Hepatocyte (in vitro differentiated cells): ENCODE measurements around the gene SLC25A12. TPM values are rescaled to one million over a fixed set of nuclear protein-coding genes. Genes with fewer than 3 reads are reported as not detected.

Experiments used
- DNase-seq: peaks from one replicate; pipeline ENCODE4 v3.0.0-alpha.2; 2016; ENCODE audit warnings: low spot score
- H2AFZ ChIP-seq: fragments of 200-600 bp; sonication (generic); 2 replicates; pipeline ENCODE4 v1.6.0; 2016; ENCODE audit warnings: antibody characterized with exemption, mild to moderate bottlenecking
- H3K27ac ChIP-seq: fragments of 200-600 bp; sonication (generic); 2 replicates; pipeline ENCODE4 v1.5.1; 2016; ENCODE audit warnings: mild to moderate bottlenecking
- H3K27me3 ChIP-seq: fragments of 200-600 bp; sonication (generic); 2 replicates; pipeline ENCODE4 v1.6.1; 2016
- H3K36me3 ChIP-seq: fragments of 200-600 bp; sonication (generic); replicated peaks from 2 replicates; pipeline ENCODE4 v1.5.1; 2016; ENCODE audit warnings: low read depth; ENCODE audit not compliant: insufficient read depth
- H3K4me1 ChIP-seq: fragments of 200-600 bp; sonication (generic); 2 replicates; pipeline ENCODE4 v1.5.1; 2016; ENCODE audit warnings: mild to moderate bottlenecking, moderate library complexity; ENCODE audit not compliant: insufficient read depth
- H3K4me2 ChIP-seq: fragments of 200-600 bp; sonication (generic); 2 replicates; pipeline ENCODE4 v1.6.0; 2016
- H3K4me3 ChIP-seq: fragments of 200-600 bp; sonication (generic); 2 replicates; pipeline ENCODE4 v1.5.1; 2016; ENCODE audit warnings: mild to moderate bottlenecking
- H3K79me2 ChIP-seq: fragments of 200-600 bp; sonication (generic); 2 replicates; pipeline ENCODE4 v1.6.0; 2017; ENCODE audit warnings: mild to moderate bottlenecking
- H3K9me2 ChIP-seq: fragments of 200-600 bp; sonication (generic); replicated peaks from 2 replicates; pipeline ENCODE4 v1.6.0; 2017; ENCODE audit warnings: mild to moderate bottlenecking; ENCODE audit not compliant: insufficient read depth
- H3K9me3 ChIP-seq: fragments of 200-600 bp; sonication (generic); 2 replicates; pipeline ENCODE4 v1.5.1; 2016; ENCODE audit warnings: low read depth, mild to moderate bottlenecking
- H4K20me1 ChIP-seq: fragments of 200-600 bp; sonication (generic); 2 replicates; pipeline ENCODE4 v1.6.0; 2016; ENCODE audit warnings: mild to moderate bottlenecking; ENCODE audit not compliant: insufficient read depth, poor library complexity, severe bottlenecking
- CTCF ChIP-seq: fragments of 200-600 bp; sonication (generic); IDR thresholded peaks from 2 replicates; pipeline ENCODE4 v1.5.1; 2016; ENCODE audit warnings: antibody characterized with exemption, mild to moderate bottlenecking; ENCODE audit not compliant: poor library complexity
- EZH2 ChIP-seq: fragments of 200-600 bp; sonication (generic); IDR thresholded peaks from 2 replicates; pipeline ENCODE4 v1.6.1; 2016; ENCODE audit warnings: antibody characterized with exemption, mild to moderate bottlenecking, borderline replicate concordance
- EZH2phosphoT487 ChIP-seq: fragments of 200-600 bp; sonication (generic); IDR thresholded peaks from one replicate; pipeline ENCODE4 v1.6.1; 2018; ENCODE audit warnings: antibody characterized with exemption, mild to moderate bottlenecking, low read depth, moderate library complexity; ENCODE audit not compliant: unreplicated experiment, severe bottlenecking
- WGBS: methylation state at CpG from one replicate; pipeline ENCODE4 v1.1.6; 2016; ENCODE audit warnings: low lambda C conversion rate; ENCODE audit errors: missing lambda C conversion rate; 5-methylcytosine and 5-hydroxymethylcytosine counted together
- polyA plus RNA-seq: library from polyadenylated mRNA; unstranded; fragments of >200 nt; fragmentation: Nextera tagmentation; extraction: Ambion mirVana; gene quantifications from 2 replicates; pipeline ENCODE4 v1.2.1, GENCODE V29; 2016
- total RNA-seq: library from RNA; depleted of rRNA; stranded (reverse); fragments of >200 nt; gene quantifications from 2 replicates; pipeline ENCODE4 v1.2.3, GENCODE V29; 2014

The SLC25A12 gene
- total and polyA plus RNA-seq, 2 experiments from 2014 or later: 7.1 to 11.1 TPM

GRCh38 chr2:171922230-171923022, 28.4 kb upstream of the SLC25A12 start, which contains the start of gene HAT1:
HAT1 (plus strand) TSS chr2:171922461; CDS start chr2:171922501, 40 bp downstream.
- H3K79me2 ChIP-seq: peaks cover 41% of the 10 kb centered on the region
- H3K36me3 ChIP-seq: no peaks in the 10 kb centered on the region
- peaks cover 9% of the 10 kb centered on the region for H3K4me1 ChIP-seq
- peak within 1 kb of the TSS; percentile 96 for H2AFZ ChIP-seq
- no peaks in the 10 kb centered on the region for H3K9me3 ChIP-seq
- H3K27me3 ChIP-seq: no peaks in the 10 kb centered on the region
- 1% methylated on average over 54 of the region's 61 CpGs for WGBS
- no peaks in the 10 kb centered on the region for H4K20me1 ChIP-seq
- TF ChIP-seq EZH2phosphoT487 (no peak), CTCF (no peak), EZH2 (no peak)
- H3K27ac ChIP-seq: peak within 1 kb of the TSS; percentile 94
- H3K9me2 ChIP-seq: no peaks in the 10 kb centered on the region
- DNase-seq: peak; percentile 99
- peak within 1 kb of the TSS; percentile 66 for H3K4me3 ChIP-seq
- H3K4me2 ChIP-seq: peak within 1 kb of the TSS; percentile 82

- DNase-seq: no peak
- no peaks in the 10 kb centered on the region for H3K36me3 ChIP-seq
- WGBS: 12% methylated on average over 5 of the region's 5 CpGs
- no peak for TF ChIP-seq CTCF
- H2AFZ ChIP-seq: peak overlapping the region; percentile 96
- H3K27ac ChIP-seq: peak overlapping the region; percentile 87
- H3K4me3 ChIP-seq: peak overlapping the region; percentile 19
- H3K9me2 ChIP-seq: no peaks in the 10 kb centered on the region
- H3K4me1 ChIP-seq: peaks cover 9% of the 10 kb centered on the region
- no peaks in the 10 kb centered on the region for H4K20me1 ChIP-seq
- H3K79me2 ChIP-seq: peaks cover 36% of the 10 kb centered on the region
- no peaks in the 10 kb centered on the region for H3K27me3 ChIP-seq
- H3K9me3 ChIP-seq: no peaks in the 10 kb centered on the region
- peak overlapping the region; percentile 82 for H3K4me2 ChIP-seq
Measured at GRCh38 chr2:171921970-171922229, 27.9 kb upstream of the SLC25A12 start.

- no peak overlapping the region for H2AFZ ChIP-seq
- no peak for DNase-seq
- TF ChIP-seq EZH2phosphoT487 (no peak), EZH2 (no peak), CTCF (no peak)
- no peak overlapping the region for H3K4me3 ChIP-seq
- H3K27me3 ChIP-seq: no peaks in the 10 kb centered on the region
- no peaks in the 10 kb centered on the region for H3K9me2 ChIP-seq
- H3K4me2 ChIP-seq: no peak overlapping the region
- no peak overlapping the region for H3K27ac ChIP-seq
- no peaks in the 10 kb centered on the region for H3K9me3 ChIP-seq
- no peaks in the 10 kb centered on the region for H3K36me3 ChIP-seq
- H4K20me1 ChIP-seq: no peaks in the 10 kb centered on the region
- 89% methylated on average over 2 of the region's 2 CpGs for WGBS
- H3K4me1 ChIP-seq: peaks cover 9% of the 10 kb centered on the region
- peaks cover 13% of the 10 kb centered on the region for H3K79me2 ChIP-seq
Measured at GRCh38 chr2:171919453-171919852, 25.4 kb upstream of the SLC25A12 start.

GRCh38 chr2:171913517-171913916, 19.5 kb upstream of the SLC25A12 start:
- no peaks in the 10 kb centered on the region for H3K27me3 ChIP-seq
- no peaks in the 10 kb centered on the region for H3K36me3 ChIP-seq
- H3K4me3 ChIP-seq: no peak overlapping the region
- H2AFZ ChIP-seq: no peak overlapping the region
- H3K4me2 ChIP-seq: no peak overlapping the region
- WGBS: 87% methylated on average over 3 of the region's 3 CpGs
- no peaks in the 10 kb centered on the region for H3K79me2 ChIP-seq
- no peaks in the 10 kb centered on the region for H3K9me3 ChIP-seq
- H3K9me2 ChIP-seq: no peaks in the 10 kb centered on the region
- DNase-seq: no peak
- no peak overlapping the region for H3K27ac ChIP-seq
- no peaks in the 10 kb centered on the region for H4K20me1 ChIP-seq
- H3K4me1 ChIP-seq: no peaks in the 10 kb centered on the region
- no peak for TF ChIP-seq EZH2
- TF ChIP-seq EZH2phosphoT487: no peak
- TF ChIP-seq CTCF: no peak
